Heart right ventricle (tissue), 16 donors: Measurements from ENCODE around the gene DNAH8. TPM values are rescaled to one million over a fixed set of nuclear protein-coding genes. Genes with fewer than 3 reads are reported as not detected.

Experiments used
- ATAC-seq, 8 donors: fragments of 200-7000 bp; cut with Tn5 transposase; one replicate each; pipeline ENCODE4 v1.9.1; 2020; ENCODE audit warnings: mild to moderate bottlenecking in 8 of 8, moderate library complexity in 8 of 8, moderate number of reproducible peaks in 1 of 8
- DNase-seq, 2 donors: peaks; one replicate each; pipeline ENCODE4 v3.0.0-alpha.2; 2020
- H3K27ac ChIP-seq, 10 donors: fragments of 200-600 bp; sonication (generic) in 2 of 10; one replicate each; pipeline versions ENCODE4 v1.5.0 to v1.8.0; 2020 to 2022; ENCODE audit warnings: mild to moderate bottlenecking in 3 of 10
- H3K27me3 ChIP-seq, 7 donors: fragments of 200-600 bp; one replicate each; pipeline ENCODE4 v1.8.0; 2021 to 2022; ENCODE audit warnings: mild to moderate bottlenecking in 2 of 7
- H3K36me3 ChIP-seq, 9 donors: fragments of 200-600 bp; sonication (generic) in 1 of 9; one replicate each; pipeline versions ENCODE4 v1.5.0 to v1.8.0; 2020 to 2022; ENCODE audit warnings: mild to moderate bottlenecking in 2 of 9
- H3K4me1 ChIP-seq, 9 donors: fragments of 200-600 bp; sonication (generic) in 1 of 9; one replicate each; pipeline versions ENCODE4 v1.5.0 to v1.8.0; 2020 to 2022; ENCODE audit warnings: mild to moderate bottlenecking in 4 of 9
- H3K4me3 ChIP-seq, 10 donors: fragments of 200-600 bp; sonication (generic) in 2 of 10; one replicate each; pipeline versions ENCODE4 v1.5.0 to v1.8.0; 2020 to 2022; ENCODE audit warnings: mild to moderate bottlenecking in 7 of 10, moderate library complexity in 2 of 10
- H3K9me3 ChIP-seq, 11 donors: fragments of 200-600 bp in 10 of 11; sonication (generic) in 2 of 11; one replicate each; pipeline versions ENCODE4 v1.5.0 to v1.8.0; 2013 to 2022; ENCODE audit warnings: mild to moderate bottlenecking in 2 of 11, control low read depth in 1 of 11, moderate library complexity in 1 of 11
- WGBS, 2 donors: extraction: QIAGEN DNeasy Blood & Tissue Kit; methylation state at CpG; one replicate each; pipeline ENCODE4 v1.1.7; 2013; ENCODE audit warnings: inconsistent platforms in 1 of 2; 5-methylcytosine and 5-hydroxymethylcytosine counted together
- intact Hi-C, 10 donors: fragments of 100-400 bp; cut with DNase I; formaldehyde crosslinking; loops; one replicate each; pipeline versions ENCODE4 v1.11.1 to v1.14.2; 2022
- polyA plus RNA-seq, 2 donors: library from polyadenylated mRNA; stranded (reverse); fragments of 200-250 nt; gene quantifications; one replicate each; pipeline ENCODE4 v1.2.3, GENCODE V29; 2013
- total RNA-seq, 10 donors: library from RNA; stranded (reverse); fragmentation: NEBNext Ultra II Directional in 3 of 10; extraction: Animal tissue kit (Norgen Biotek cat#: 25700) in 3 of 10; gene quantifications; one replicate each; pipeline versions ENCODE4 v1.2.1 to v1.2.4, GENCODE V29; 2021 to 2023
- TF ChIP-seq, protein P1 (sequence below), 9 donors: fragments of 200-600 bp; sonication (generic) in 2 of 9; IDR thresholded peaks; one replicate each; pipeline versions ENCODE4 v1.5.0 to v1.8.0; 2021 to 2022; ENCODE audit warnings: antibody characterized with exemption in 9 of 9, mild to moderate bottlenecking in 5 of 9, moderate library complexity in 1 of 9
- donor health status: Arrhythmogenic right ventricular cardiomyopathy.
- donor health status: ischemic (EF 13 %, LVEDD 7.1; RV severe dilation, severe dysfunction).
- donor health status: healthy with polysubstance abuse.
- donor health status: DM: no; HTN: yes; CAD: no.
- donor health status: DM: no; HTN: no; CAD: no.
- donor health status: ischemic (EF 25% LVEDD 6.9; RV normal size, moderate dysfunction).
- donor health status: ischemic (EF 25% LVEDD 5.7; RV mildly dilated, moderate dysfunction).
- donor health status: healthy.
- donor health status: DM: yes; HTN: yes; CAD: no.
- donor health status: Ischemic cardiomyopathy.
- donor health status: ischemic (EF 35%, LVEDD 5.7; RV mildly dilated, moderate dysfunction).
- donor health status: nonischemic (EF 11% LVEDD 7.7; RV severe dilation, severe dysfunction).
- donor health status: DM: yes; HTN: yes; CAD: no.
- donor health status: PGD.
- donor health status: ischemic (EF 29% LVEDD 5.4; RV normal size, mild dysfunction).
- donor health status: nonischemic (EF 23%, LVEDD 6.1; RV moderate dilation, normal function).

DNAH8 gene
- total and polyA plus RNA-seq, 12 donors = 0.02 to 0.09 (median 0.03) TPM; not detected in 8

DNA sequence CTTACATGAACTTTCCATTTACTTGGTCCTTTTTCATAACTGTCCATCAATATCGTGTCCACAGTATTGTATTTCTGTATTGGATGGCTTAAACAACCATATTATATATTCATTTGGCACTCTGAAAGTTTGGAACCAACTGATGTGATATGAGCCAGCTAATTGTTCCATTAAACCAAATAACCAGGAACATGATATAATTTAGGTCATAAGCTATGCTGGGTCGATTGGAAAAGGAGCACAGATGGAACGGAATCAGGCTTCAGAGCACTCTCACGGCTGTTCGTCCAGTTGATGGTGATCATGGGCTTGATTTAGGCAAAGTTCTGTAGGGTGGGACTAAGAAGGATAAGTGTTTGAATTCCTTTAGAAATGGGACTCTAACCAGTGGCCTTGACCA is 142.7 kb downstream of the DNAH8 start:
- no peak for DNase-seq
- TF ChIP-seq, protein P1, sequence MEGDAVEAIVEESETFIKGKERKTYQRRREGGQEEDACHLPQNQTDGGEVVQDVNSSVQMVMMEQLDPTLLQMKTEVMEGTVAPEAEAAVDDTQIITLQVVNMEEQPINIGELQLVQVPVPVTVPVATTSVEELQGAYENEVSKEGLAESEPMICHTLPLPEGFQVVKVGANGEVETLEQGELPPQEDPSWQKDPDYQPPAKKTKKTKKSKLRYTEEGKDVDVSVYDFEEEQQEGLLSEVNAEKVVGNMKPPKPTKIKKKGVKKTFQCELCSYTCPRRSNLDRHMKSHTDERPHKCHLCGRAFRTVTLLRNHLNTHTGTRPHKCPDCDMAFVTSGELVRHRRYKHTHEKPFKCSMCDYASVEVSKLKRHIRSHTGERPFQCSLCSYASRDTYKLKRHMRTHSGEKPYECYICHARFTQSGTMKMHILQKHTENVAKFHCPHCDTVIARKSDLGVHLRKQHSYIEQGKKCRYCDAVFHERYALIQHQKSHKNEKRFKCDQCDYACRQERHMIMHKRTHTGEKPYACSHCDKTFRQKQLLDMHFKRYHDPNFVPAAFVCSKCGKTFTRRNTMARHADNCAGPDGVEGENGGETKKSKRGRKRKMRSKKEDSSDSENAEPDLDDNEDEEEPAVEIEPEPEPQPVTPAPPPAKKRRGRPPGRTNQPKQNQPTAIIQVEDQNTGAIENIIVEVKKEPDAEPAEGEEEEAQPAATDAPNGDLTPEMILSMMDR (IDR thresholded peaks at IDR 0.05) = no peak
- H3K36me3 ChIP-seq = no peaks in the 10 kb centered on the region
- H3K27me3 ChIP-seq = peaks cover 0 to 19% (median 6%) of the 10 kb centered on the region in 7 donors
- intact Hi-C loops = no loop called here
- H3K4me3 ChIP-seq = no peak overlapping the region
- no peaks in the 10 kb centered on the region for H3K4me1 ChIP-seq
- H3K27ac ChIP-seq = no peak overlapping the region
- WGBS, 2 donors = 82 to 87% methylated on average over 5 of the region's 5 CpGs
- no peaks in the 10 kb centered on the region for H3K9me3 ChIP-seq
- ATAC-seq = no peak

DNA sequence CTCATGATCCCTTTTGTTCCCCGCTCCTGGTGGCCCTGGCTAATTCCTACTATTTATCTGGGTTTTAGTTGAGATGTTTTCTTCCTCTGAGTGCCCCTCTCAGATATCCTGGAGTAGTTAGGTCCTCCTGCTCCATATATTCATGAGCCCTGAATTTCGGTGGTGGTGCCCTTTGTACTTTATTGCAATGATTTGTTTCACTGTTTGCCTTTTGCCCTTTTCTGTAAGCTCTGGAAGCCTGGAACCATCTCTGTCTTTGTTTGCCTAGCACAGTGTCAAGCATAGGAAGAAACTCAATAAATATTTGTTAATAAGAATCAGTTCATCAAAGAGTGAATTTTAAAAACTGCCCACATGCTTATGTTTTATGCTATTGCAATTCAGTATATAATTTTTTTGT is 144.9 kb downstream of the DNAH8 start:
- Histone ChIP-seq H3K27ac (no peak overlapping the region), H3K36me3 (no peaks in the 10 kb centered on the region), H3K4me3 (no peak overlapping the region), H3K27me3 (peaks cover 0 to 17% (median 5%) of the 10 kb centered on the region in 7 donors), H3K9me3 (no peaks in the 10 kb centered on the region), H3K4me1 (no peaks in the 10 kb centered on the region)
- ATAC-seq = no peak
- TF ChIP-seq, protein P1 (IDR thresholded peaks at IDR 0.05) = no peak
- intact Hi-C loops = no loop called here
- no peak for DNase-seq
- WGBS, 2 donors = 81 to 82% methylated on average over 2 of the region's 2 CpGs

DNA sequence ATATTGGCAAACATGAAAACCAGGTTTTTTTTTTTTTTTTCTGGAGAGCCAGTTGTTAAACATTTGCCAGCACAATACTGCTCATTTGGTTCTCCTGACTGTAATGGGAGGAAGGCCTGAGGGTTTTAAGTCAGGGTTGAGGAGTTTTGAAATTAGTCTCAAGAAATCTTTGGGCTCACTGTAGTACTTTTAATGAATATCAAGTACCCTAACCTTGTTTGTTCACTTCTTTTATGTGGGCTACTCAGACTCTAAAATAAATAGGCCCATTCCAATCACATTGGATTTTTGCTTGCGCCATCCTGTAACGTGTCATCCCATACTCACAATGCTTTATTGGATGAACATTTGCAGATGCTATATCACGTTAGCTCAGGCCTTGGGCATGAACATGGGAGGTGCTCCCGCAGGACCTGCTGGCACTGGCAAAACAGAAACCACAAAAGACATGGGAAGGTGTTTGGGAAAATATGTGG is 146.9 kb downstream of the DNAH8 start:
- ATAC-seq = no peak
- 92% methylated on average over 4 of the region's 4 CpGs for WGBS, 2 donors
- no peak for DNase-seq
- H3K9me3 ChIP-seq = no peaks in the 10 kb centered on the region
- no peaks in the 10 kb centered on the region for H3K4me1 ChIP-seq
- TF ChIP-seq, protein P1 (IDR thresholded peaks at IDR 0.05) = no peak
- no peak overlapping the region for H3K4me3 ChIP-seq
- H3K27ac ChIP-seq = no peak overlapping the region
- intact Hi-C loops = no loop called here
- no peaks in the 10 kb centered on the region for H3K36me3 ChIP-seq
- H3K27me3 ChIP-seq = peaks cover 0 to 15% (median under 1%) of the 10 kb centered on the region in 7 donors

DNA sequence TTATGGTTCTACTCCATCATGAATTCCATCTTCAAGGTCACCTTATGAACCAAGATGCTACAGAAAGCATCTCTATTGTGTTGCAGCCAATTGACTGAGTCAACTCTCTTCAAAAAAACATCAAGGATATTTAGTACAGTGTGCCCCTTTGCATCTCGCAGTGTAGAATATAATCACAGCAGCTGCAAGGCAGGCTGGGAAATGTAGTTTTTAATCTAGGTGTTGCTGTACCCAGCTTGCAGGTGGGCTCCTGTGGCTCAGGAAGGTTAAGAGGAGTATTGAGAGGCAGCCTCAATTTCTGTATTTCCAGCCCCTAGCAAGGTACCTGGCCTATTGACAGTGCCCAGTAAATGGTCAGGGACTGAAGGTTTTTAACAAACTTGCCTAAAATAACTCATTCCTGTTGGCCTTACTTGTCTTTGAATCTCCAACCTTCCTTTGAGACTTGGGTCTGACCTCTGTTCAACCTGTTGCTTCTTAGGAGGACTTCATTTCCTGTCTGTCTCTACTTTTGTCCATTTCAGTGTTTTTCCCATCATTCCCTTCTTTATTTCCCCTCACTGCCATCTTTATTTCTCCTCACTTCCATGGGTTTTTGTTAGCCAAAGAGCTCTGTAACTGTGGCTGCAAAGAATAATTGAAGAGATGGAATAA is 150.5 kb downstream of the DNAH8 start:
- Histone ChIP-seq H3K36me3 (no peaks in the 10 kb centered on the region), H3K27ac (no peak overlapping the region), H3K27me3 (peaks cover 0 to 26% (median 7%) of the 10 kb centered on the region in 7 donors), H3K9me3 (no peaks in the 10 kb centered on the region), H3K4me1 (no peaks in the 10 kb centered on the region), H3K4me3 (no peak overlapping the region)
- DNase-seq (no peak), ATAC-seq (no peak)
- 44 to 51% methylated on average over 1 of the region's 1 CpG for WGBS, 2 donors
- intact Hi-C loops = loop anchor here in 2 of 10 donors (5.0 kb wide), 2 partner anchors 437 to 447 kb away; partner anchors contain the start of gene KCNK17 (in 1 of the 2)
- TF ChIP-seq, protein P1 (IDR thresholded peaks at IDR 0.05) = no peak
